Kidney (tissue), 14 donors: ENCODE data around the gene MEGF8. TPM values are rescaled to one million over a fixed set of nuclear protein-coding genes. Genes with fewer than 3 reads are reported as not detected.

ENCODE experiments used
- DNase-seq, 5 donors: peaks; one replicate each; pipeline ENCODE4 v3.0.0-alpha.2; 2013 to 2020
- FAIRE-seq: peaks from 2 replicates; lab custom pipeline; 2012; peaks lifted over from hg19 to GRCh38; lab: Jason Lieb, UNC
- H3K27ac ChIP-seq, 2 donors: one replicate each; pipeline ENCODE4 v1.7.0; 2013; ENCODE audit warnings: low read depth in 2 of 2, low read length in 2 of 2, inconsistent platforms in 1 of 2
- H3K27me3 ChIP-seq: one replicate; pipeline ENCODE4 v1.7.1; 2013; ENCODE audit warnings: low read length, inconsistent platforms; ENCODE audit not compliant: control insufficient read depth, insufficient read depth
- H3K36me3 ChIP-seq, 3 donors: one replicate each; pipeline versions ENCODE4 v1.7.0 to v1.7.1; 2013; ENCODE audit warnings: low read length in 3 of 3, control low read depth in 1 of 3, inconsistent platforms in 1 of 3; ENCODE audit not compliant: insufficient read depth in 3 of 3, control insufficient read depth in 2 of 3
- H3K4me1 ChIP-seq, 3 donors: one replicate each; pipeline versions ENCODE4 v1.7.0 to v1.7.1; 2013; ENCODE audit warnings: low read length in 3 of 3, inconsistent platforms in 1 of 3, low read depth in 1 of 3; ENCODE audit not compliant: control insufficient read depth in 2 of 3, insufficient read depth in 2 of 3
- H3K4me3 ChIP-seq, 3 donors: one replicate each; pipeline versions ENCODE4 v1.7.0 to v1.8.1; 2013; ENCODE audit warnings: low read length in 3 of 3, control low read depth in 1 of 3, inconsistent platforms in 1 of 3
- H3K9ac ChIP-seq, 3 donors: one replicate each; pipeline versions ENCODE4 v1.7.0 to v1.7.1; 2013; ENCODE audit warnings: low read length in 3 of 3, control low read depth in 1 of 3, inconsistent platforms in 1 of 3
- H3K9me3 ChIP-seq, 3 donors: one replicate each; pipeline versions ENCODE4 v1.7.0 to v1.7.1; 2013; ENCODE audit warnings: low read length in 3 of 3, control low read depth in 1 of 3, inconsistent platforms in 1 of 3; ENCODE audit not compliant: control insufficient read depth in 2 of 3, insufficient read depth in 1 of 3
- CTCF ChIP-seq: IDR thresholded peaks from 3 replicates; pipeline ENCODE4 v1.5.1; 2012; ENCODE audit warnings: mild to moderate bottlenecking, moderate library complexity, borderline replicate concordance; ENCODE audit not compliant: insufficient read depth; ENCODE audit errors: extremely low read depth
- intact Hi-C: fragments of 100-400 bp; cut with DNase I; formaldehyde crosslinking; loops from one replicate; pipeline ENCODE4 v1.11.1; 2022
- polyA plus RNA-seq: library from polyadenylated mRNA; stranded (reverse); fragments of 350-450 nt; fragmentation: Illumina TruSeq; extraction: RNeasy Lipid Tissue Mini Kit (QIAGEN cat#74804); gene quantifications from one replicate; pipeline ENCODE4 v1.2.3, GENCODE V29; 2014; ENCODE audit warnings: low read depth, low replicate concordance; ENCODE audit not compliant: insufficient read depth
- total RNA-seq: library from RNA; stranded (reverse); fragmentation: NEBNext Ultra II Directional; extraction: Animal tissue kit (Norgen Biotek cat#: 25700); gene quantifications from one replicate; pipeline ENCODE4 v1.2.1, GENCODE V29; 2021
- donor health status: control.
- donor health status: control.
- donor health status: control.
- donor health status: control.
- donor health status: control.
- donor health status: DM: yes; HTN: yes; CAD: no.
- donor health status: Normal renal cell carcinoma (clear cell type).

MEGF8 gene
- total and polyA plus RNA-seq, 2 donors from 2014 or later = 8.7 to 31.6 TPM

- no peak for FAIRE-seq
- H3K9me3 ChIP-seq = no peaks in the 10 kb centered on the region
- peaks cover 3% of the 10 kb centered on the region for H3K27me3 ChIP-seq
- no peak for DNase-seq
- no peak overlapping the region for H3K27ac ChIP-seq
- no peak overlapping the region for H3K9ac ChIP-seq
- intact Hi-C loops = no loop called here
- TF ChIP-seq CTCF = no peak
- peaks cover 0 to 10% (median 0%) of the 10 kb centered on the region in 3 donors for H3K4me1 ChIP-seq
- H3K36me3 ChIP-seq = no peaks in the 10 kb centered on the region
- no peak overlapping the region for H3K4me3 ChIP-seq
These were observed 69.3 kb downstream of the MEGF8 start for GRCh38 chr19:42394751-42395150.

- peak overlapping the region; percentile 79 to 81 (median 80) for H3K9ac ChIP-seq
- no peaks in the 10 kb centered on the region for H3K9me3 ChIP-seq
- H3K36me3 ChIP-seq = no peaks in the 10 kb centered on the region
- peaks cover 0 to 13% (median 0%) of the 10 kb centered on the region in 3 donors for H3K4me1 ChIP-seq
- peak overlapping the region; percentile 23 to 49 for H3K27ac ChIP-seq
- H3K4me3 ChIP-seq = peak overlapping the region; percentile 70 to 81 (median 77)
- TF ChIP-seq CTCF = no peak
- FAIRE-seq (peak; percentile 95), DNase-seq (peak; percentile 99 to 100 (median 100))
- no peaks in the 10 kb centered on the region for H3K27me3 ChIP-seq
- intact Hi-C loops = no loop called here
These were observed 71.2 kb downstream of the MEGF8 start for GRCh38 chr19:42396381-42397262.

GRCh38 chr19:42397263-42398166, 72.1 kb downstream of the MEGF8 start:
- FAIRE-seq = no peak
- H3K36me3 ChIP-seq = no peaks in the 10 kb centered on the region
- TF ChIP-seq CTCF = no peak
- H3K27me3 ChIP-seq = no peaks in the 10 kb centered on the region
- intact Hi-C loops = no loop called here
- H3K4me3 ChIP-seq = peak overlapping the region; percentile 70 to 81 (median 77)
- H3K9me3 ChIP-seq = no peaks in the 10 kb centered on the region
- H3K27ac ChIP-seq = peak overlapping the region in 1 of 2 donors; percentile 18
- peaks cover 0 to 13% (median 0%) of the 10 kb centered on the region in 3 donors for H3K4me1 ChIP-seq
- H3K9ac ChIP-seq = peak overlapping the region; percentile 79 to 81 (median 80)
- peak in 1 of 5 donors; percentile 66 for DNase-seq
